HG02623 (cell line): ENCODE measurements around the gene GJA3.

Experiments
- ATAC-seq: cut with Tn5 transposase; IDR thresholded peaks from one replicate; pipeline ENCODE4 v1.9.1; 2021; ENCODE audit warnings: moderate library complexity; ENCODE audit not compliant: unreplicated experiment

GJA3 gene

DNA sequence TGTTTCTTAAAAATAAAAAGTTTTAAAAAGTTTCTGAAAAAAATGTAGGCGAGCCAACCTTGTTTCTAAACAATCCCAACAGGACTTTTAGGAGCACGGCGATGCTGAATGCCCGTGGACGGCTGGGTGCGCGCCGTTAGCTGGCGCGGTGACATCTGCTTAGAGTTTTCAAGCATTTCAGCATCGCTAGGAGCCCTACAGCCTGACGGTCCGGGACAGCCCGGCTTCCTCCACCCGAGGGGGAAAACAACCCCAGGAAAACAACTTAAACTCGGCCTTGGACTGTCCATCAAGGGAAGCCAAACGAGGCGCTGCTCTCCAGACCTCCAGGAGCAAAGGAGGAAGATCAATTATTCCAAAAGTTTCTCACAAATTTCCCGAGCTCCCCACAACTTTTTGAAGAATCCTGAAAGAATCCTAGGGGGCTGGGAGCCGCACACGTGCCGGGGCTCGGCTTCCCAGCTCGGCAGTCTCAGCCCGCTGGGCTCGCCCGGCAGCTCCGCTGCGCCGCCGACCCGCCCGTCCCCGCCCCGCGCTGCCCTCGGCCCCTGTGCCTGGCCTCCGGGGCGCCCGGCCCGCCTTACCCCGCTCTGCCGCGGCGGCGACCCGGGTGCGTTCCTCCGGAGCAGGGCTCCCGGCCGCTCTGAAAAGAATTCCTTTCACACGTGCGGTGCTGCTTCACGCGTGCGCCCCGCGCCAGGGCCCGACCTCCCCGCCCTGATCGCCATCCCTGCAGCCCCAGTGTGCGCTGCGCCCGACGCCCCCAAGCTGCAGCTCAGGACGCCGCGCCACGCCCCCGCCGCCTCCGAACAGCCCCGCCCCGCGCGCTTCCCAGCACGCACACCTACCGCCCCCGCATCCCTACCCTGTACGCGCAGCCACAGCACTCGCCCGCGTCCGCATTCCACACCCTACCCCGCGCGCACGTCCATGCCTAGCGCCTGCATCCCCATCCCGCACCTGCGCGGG, at the start of gene GJA3:
GJA3 (minus strand) TSS at position 747 of the 969 bp plus-strand sequence. CDS start 17,764 bp downstream, outside the sequence.
- peak; percentile 54 for ATAC-seq

DNA sequence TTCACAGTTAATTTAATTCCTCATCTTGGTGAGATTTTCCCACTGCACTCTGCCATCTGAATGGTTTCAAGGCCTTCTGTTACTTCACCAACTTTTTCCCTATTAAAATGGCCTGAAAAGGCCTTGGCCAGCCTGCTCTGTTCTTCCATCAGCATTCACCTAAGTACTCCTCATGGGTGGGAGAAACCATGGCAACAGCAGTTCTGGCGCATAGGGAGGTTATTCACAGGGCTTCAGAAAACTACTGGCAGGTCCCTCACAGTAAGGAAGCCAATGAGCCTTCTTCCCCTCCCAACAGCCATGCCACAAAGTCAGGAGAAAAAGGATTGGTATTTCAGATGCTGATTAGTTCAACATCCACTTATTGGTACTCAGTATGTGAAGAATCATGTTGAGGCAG, 49.1 kb upstream of the GJA3 start:
- no peak for ATAC-seq

DNA sequence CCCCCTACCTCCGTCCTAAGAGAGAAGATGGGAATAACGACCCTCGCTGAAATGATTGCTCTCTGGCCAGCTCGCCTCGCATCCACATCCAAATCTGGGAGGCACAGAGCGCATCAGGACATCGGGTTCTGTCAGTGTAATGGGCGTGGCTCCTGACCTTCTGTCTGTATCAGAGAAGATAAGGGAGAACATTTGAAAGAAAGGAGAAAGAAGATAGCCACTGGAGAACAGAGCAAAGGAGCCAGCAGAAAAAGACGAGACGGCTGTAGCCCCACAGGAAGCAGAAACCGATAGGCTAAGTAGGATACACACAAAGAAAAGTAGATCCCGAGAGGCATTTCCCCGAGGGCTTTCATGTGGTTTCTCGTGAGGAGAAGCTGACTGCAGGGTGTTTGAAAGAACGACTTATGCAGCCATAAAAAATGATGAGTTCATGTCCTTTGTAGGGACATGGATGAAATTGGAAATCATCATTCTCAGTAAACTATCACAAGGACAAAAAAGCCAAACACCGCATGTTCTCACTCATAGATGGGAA, 45.9 kb upstream of the GJA3 start:
- ATAC-seq = no peak

DNA sequence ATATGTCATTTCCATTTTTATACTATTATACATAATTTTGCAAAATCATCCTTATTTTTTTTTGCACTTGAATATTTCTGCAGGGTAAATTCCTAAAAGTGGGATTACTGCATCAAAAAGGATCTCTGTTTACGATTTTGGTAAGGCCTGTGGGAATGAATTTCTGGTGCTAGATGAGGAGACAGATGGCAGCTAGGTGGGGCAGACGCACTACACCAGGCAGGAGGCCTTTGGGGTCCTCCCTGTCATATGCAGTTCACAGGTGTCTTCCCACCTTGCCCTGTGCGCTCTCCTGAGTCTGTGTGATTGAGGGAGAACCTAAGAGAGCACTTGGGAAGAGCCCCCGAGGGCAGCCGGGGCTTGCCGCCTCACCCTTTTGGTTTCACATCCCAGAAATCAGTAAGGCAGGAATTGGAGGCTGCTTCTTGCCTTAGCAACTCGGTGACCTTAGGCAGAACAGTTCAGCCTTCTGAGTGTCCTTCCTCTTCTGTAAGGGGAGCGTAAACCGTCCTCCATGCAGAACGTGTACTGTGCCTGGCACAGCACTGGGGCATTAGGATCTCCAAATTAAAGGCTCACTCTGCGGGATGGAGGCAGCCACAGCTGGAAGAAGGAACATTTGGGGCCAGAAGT, 45.3 kb upstream of the GJA3 start:
- ATAC-seq = no peak

DNA sequence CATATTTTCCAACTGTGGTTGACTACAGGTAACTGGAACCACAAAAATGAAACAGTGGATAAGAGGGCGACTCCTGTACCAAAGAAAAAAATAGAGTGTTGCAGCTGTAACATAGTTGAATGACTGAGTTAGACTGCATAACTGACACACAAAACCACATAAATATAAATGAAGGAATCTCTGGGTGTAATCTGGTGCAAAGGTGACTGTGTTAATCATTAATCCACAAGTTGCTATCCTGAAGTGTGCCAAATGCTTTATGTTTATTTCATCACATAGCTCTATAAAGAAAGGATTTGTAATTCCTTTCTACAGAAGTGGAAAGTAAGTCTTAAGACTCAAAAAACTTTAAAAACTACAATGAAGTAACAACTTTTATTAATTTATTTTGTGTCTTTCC, 37.9 kb upstream of the GJA3 start:
- no peak for ATAC-seq

DNA sequence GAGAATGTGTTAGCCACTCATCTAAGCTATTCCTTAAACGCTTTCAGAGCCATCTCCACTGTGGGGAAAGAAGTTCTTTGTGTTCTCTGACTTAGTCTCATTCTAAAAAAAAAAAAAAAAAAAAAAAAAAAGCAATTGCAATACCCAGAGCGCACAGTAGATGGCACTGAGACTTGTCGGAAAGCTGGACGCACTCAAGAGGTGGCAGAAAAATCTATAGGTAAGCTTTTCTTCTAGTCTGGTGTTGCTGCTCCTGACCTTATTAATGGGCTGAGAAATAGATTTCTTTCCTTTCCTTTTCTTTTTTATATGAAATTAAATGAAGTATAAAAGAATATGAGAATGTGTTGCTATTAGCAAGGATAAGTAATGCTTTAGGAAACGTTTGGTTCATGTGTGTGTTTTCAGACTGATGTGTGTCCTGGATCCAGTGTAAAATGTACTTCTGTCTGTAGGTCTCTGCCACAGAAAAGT, 36.5 kb upstream of the GJA3 start:
- no peak for ATAC-seq

DNA sequence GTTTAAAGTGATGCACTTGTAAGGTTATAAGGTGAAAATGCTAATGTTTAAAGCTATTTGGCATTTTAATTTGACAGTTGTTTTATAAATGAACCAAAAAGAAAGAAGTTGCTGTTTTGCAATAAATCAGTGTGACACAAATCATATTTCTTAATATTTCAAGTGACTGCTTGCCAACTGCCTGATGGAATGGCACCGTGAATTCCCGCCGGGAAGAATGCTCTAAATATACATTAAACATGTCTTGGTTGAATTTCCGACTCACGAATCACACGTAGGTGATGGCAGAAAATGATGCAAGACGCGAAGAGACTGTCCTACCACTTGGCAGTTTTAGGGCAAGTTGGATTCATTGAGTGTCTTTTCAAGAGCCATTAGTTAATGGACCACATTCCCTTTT, 34.9 kb upstream of the GJA3 start:
- ATAC-seq = no peak

DNA sequence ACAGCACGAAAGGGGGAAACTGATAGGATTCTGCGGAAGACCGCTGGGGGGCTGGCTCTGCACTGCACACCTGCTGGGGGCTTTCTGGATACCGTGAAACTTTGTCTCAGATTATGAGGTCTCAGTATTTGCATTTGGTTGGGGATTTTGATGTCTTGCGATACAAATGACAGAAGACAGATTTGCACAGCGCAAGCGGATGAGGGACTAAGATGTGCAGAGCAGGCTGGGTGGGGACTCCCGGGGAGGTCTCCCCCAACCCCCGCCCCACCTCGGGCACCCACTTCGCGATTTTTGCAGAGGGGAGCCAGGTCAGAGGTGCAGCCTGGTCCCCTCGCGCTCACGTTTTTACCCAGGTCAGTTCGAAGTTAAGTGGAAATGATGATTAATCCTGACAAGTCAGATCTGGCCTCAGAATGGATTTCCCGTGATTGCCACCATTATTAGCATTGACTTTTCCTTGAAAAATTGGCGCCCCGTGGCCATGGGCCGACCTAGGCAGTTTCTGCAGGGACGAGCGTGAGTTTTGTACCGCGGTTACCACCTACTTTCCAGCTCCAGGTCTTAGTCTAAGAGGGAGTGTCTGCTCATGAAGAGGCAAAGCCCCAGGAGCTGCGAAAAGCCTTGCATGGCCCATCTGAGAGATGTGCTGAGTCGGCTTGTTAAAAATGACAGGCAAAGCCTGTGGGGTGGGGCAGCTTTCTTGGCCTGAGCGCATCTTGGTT, 33.2 kb upstream of the GJA3 start:
- no peak for ATAC-seq

DNA sequence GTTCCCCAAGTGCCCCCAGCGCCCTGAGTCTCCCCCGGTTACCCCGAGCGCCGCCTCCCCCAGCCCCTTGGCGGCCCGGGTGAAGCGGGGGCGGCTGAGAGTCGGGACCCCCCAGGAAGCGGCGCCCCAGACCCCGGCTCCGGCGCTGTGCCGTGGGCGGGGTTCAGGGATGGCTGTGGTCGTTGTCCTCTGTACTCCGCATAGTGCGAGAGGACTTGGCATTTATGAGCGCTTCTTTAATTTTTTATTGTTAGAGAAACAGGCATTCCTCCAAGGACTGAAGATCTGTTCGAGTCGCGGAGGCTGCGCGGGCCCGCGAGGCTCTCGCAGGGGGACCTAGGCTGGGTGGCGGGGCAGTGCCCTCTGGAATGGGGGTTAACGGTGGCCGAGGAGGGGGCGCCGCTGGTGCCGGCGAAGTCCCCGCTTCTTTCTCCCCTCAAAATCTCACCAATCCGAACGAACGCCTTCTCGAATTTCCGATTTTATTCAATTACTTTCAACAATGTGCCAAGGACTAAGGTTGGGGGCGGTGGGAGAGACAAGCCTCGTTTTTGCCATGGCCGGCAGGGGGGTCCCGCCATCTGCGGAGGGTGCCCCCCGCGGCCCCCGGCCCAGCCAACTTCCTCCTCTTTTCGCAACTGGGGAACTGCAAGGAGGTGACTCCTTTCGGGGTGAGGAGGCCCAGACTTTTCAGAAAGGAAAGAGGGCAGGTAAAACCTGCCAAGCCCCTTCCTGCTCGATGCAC, 32.5 kb upstream of the GJA3 start:
- no peak for ATAC-seq

DNA sequence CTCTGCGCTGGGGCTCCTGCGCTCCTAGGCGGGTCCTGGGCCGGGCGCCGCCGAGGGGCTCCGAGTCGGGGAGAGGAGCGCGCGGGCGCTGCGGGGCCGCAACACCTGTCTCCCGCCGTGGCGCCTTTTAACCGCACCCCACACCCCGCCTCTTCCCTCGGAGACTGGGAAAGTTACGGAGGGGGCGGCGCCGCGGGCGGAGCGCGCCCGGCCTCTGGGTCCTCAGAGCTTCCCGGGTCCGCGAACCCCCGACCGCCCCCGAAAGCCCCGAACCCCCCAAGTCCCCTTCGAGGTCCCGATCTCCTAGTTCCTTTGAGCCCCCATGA, 31.9 kb upstream of the GJA3 start, which contains the start of gene GJB2:
GJB2 (minus strand) TSS at position 103 of the 326 bp plus-strand sequence. CDS start 3,357 bp downstream, outside the sequence.
- no peak for ATAC-seq

DNA sequence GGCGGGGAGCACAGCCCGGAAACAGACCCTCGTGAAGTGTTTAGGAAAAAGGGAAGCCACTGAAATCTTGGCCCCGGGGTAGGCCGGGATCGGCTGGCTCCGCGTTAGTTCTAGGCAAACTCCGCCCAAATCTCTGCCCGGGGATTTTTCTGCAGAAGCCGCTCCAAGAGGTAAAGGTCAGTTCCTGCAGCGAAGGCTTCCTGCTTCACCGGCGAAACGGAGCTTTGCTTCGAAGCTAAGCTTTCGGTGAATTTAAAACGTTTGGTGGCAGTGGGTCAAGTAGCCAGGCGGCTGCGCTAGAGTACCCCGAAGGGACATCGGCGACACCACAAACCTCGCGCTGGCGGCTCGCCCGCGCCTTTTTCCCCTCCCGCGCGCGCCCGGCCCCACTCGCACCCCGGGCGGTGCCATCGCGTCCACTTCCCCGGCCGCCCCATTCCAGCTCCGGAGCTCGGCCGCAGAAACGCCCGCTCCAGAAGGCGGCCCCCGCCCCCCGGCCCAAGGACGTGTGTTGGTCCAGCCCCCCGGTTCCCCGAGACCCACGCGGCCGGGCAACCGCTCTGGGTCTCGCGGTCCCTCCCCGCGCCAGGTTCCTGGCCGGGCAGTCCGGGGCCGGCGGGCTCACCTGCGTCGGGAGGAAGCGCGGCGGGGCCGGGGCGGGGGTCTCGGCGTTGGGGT, 31.4 kb upstream of the GJA3 start:
- ATAC-seq = no peak

DNA sequence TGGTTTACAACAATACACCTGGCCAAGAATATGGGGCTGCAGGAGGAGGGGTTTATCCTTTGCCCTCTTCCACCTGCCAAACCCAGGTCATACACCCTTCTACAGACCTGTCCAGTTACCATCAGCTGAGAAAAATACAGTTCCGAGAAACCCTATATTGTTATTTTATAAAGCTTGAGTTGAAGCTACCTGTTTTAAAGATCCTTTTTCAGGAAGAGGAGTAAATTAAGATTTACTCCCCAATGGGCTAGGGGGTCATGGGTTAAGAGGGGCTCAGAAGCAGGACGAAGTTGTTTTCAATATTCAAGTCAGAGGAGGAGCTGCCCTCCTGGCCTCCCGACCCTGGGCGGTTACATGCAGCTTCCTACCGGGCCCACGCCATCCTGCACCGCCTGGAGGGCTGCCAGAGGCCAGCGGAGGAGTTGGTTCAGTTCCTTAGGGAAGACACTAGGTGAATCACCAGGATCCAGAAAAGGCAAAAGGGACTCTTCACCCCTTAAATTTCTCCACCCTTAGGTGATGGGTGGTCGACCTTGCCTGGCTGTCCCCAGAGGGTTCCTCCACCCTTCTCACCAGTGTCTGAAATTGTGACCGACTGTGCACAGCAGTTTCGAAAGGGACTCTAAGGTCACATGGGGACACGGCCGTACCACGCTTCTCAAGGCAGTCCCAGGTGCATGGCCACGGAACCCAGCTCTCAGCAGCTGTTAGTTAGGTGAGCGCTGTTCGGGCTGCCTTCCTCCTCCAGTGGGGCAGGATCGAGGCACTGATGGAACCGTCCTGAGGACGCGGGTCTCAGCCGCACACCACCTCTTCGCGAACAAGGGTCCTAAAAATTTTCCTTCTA, 30.7 kb upstream of the GJA3 start:
- no peak for ATAC-seq

DNA sequence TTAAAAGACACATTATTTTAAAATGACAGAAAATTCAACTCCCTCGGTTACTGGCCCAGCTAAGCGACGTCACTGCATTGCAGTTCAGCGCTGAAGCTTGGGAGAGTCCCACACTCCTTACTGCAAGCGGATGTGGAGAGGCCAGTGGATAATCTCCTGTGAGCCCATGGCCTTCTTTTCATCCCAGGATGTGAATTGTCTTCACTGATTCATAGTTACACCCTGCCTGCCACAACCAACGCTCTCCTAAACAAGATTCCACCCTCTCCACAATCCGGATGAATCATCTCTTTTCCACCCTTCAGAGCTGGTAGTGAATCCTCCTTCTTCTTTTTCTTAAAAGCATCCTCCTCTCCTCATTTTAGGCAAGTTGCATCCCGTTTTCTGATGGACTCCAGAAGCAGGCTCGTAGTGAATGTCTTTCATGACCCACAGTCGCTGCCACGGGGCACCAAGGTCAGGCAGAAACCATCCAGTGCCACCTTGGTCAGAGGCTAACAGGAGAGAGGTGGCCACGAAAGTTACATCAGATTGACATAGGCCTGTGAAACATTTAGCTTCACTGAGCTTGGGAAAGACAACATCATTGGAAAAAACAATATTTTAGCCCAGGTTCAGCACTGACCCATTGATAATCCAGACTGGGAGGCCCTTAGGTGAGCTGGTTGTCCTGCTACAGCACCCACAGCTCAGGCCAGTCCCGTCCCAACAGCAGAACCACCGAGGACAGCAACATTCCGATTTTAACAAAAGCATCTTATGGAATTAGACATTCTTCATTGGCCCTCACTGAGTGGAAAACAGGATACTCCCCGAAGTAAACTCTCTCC, 29.8 kb upstream of the GJA3 start:
- ATAC-seq = no peak

DNA sequence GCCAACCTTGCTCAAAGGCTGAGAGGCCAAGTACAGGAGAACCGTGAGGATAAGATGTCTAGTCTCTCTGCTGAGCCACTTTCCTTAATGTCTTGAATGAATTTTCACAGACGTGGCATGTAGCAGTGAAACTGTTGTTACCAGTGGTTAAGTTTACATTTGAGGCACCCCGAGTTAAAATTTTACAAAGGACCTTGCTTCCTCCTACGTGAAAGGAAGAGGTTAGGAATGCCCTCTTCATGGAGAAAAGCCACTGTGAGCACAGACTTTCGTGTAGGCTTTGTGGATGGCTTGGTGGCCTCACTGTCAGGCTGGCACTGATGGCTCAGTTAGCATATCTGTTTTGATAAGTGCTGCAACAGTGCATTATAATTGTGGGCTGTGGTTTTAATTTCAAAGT, 29.2 kb upstream of the GJA3 start:
- no peak for ATAC-seq

DNA sequence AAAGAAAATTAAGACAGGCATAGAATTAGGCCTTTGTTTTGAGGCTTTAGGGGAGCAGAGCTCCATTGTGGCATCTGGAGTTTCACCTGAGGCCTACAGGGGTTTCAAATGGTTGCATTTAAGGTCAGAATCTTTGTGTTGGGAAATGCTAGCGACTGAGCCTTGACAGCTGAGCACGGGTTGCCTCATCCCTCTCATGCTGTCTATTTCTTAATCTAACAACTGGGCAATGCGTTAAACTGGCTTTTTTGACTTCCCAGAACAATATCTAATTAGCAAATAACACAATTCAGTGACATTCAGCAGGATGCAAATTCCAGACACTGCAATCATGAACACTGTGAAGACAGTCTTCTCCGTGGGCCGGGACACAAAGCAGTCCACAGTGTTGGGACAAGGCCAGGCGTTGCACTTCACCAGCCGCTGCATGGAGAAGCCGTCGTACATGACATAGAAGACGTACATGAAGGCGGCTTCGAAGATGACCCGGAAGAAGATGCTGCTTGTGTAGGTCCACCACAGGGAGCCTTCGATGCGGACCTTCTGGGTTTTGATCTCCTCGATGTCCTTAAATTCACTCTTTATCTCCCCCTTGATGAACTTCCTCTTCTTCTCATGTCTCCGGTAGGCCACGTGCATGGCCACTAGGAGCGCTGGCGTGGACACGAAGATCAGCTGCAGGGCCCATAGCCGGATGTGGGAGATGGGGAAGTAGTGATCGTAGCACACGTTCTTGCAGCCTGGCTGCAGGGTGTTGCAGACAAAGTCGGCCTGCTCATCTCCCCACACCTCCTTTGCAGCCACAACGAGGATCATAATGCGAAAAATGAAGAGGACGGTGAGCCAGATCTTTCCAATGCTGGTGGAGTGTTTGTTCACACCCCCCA, 28.1 kb upstream of the GJA3 start:
- ATAC-seq = no peak

DNA sequence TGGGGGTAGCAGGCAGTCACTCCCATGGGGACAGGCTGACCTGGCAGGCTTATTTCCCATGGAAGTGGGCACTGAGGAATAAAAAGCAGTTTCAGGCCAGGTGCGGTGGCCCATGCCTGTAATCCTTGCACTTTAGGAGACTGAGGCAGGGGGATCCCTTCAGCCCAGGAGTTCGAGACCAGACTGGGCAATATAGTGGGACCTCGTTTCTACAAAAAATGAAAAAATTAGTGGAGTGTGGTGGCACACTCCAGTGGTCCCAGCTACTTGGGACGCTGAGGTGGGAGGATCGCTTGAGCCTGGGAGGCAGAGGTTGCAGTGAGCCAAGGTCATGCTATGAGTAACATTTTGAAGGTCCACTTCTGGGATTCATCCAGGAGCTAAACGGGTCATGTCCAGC, 25.9 kb upstream of the GJA3 start:
- ATAC-seq = no peak

DNA sequence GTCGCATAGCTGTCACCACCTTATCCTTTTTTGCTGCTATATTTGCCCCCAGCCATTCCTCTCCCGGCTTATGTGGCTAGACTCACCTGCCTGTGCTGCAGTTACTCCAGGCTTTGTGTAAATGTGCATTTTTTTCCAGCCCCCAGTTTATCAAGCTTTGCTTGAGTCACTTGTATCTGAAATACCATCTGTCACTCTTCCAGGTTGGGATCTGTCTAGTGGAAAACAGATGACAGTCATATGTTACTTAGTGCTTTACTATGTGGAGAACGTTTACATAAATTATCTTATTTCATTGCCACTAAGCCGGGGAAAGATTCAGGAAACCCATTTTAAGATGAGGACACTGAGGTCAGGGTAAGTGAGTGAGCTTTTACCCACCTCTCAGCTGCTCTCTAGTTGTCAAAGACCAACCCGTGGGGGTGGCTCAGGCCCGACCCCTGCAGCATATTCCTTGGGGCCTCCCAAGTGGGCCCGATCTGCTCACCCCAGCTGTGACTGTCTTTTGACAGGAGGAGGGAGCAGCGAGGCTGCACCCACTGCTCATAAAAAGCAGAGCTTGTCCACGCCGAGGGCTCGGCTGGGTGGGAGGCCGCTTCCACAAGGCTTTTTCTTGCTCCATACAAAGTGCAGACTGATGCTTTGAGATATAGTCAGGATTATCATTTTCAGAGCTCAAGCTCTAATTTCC, 24.7 kb upstream of the GJA3 start:
- ATAC-seq = no peak
